DMS53 (cell line): ENCODE data around the gene LIPG.
A peak's percentile ranks its signal among the peaks of the same experiment; 100 is the strongest.

Source experiments
- DNase-seq: peaks from one replicate; lab custom pipeline; 2025; lab: John Stamatoyannopoulos, UW

LIPG gene

GRCh38 chr18:49638891-49639557 is 77.2 kb downstream of the LIPG start:
- DNase-seq: peak; percentile 97

- DNase-seq: peak; percentile 69
Observed at GRCh38 chr18:49639643-49640391, 78.0 kb downstream of the LIPG start.

- DNase-seq: no peak
Observed at GRCh38 chr18:49640741-49641140, 78.9 kb downstream of the LIPG start.

GRCh38 chr18:49645196-49645595 is 83.3 kb downstream of the LIPG start:
- no peak for DNase-seq

- no peak for DNase-seq
Observed at GRCh38 chr18:49645841-49646351, 84.0 kb downstream of the LIPG start.

- DNase-seq: no peak
Observed at GRCh38 chr18:49646873-49647272, 85.0 kb downstream of the LIPG start.

GRCh38 chr18:49647496-49648168 is 85.8 kb downstream of the LIPG start:
- no peak for DNase-seq

- no peak for DNase-seq
Observed at GRCh38 chr18:49648326-49648725, 86.5 kb downstream of the LIPG start.
